ENCODE results near the gene ADRM1. TPM values are rescaled to one million over a fixed set of nuclear protein-coding genes. Genes with fewer than 3 reads are reported as not detected.

The ADRM1 gene
- total RNA-seq, 2 donors from 2014 or later: 67.3 to 132 TPM

DNA sequence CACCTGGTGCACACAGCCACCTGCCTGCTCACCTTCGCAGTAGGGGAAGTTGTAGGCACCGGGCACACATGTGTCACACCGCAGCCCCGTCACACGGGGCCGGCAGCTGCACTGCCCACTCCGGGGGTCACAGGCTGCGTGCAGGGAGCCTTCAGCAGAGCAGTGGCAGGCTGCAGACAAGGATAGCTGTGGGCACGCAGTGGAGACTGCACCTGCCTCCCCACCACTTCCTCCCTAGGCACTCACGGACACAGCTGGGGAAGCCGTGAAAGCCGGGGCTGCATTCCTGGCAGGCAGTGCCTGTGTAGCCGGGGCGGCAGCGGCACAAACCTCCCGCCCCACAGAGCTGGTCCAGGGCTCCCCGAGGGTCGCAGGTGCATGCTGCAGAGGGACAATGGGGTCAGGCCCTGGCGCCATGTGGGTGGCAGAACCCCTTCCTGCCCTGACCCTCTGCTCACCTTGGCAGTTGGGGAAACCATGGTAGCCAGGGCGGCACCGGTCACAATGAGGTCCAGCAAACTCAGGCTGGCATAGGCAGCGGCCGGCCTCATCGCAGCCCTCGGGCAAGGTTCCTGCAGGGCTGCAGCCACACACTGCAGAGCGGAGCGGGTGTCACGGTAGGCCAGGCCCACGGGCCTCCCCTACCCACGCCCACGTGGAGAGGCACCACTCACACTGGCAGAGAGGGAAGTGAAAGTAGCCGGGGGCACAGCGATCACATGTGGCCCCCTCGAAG lies 34.9 kb downstream of the ADRM1 start:
- peaks cover 15% of the 10 kb centered on the region for H3K27me3 Mint-ChIP-seq
- H3K9me3 Mint-ChIP-seq: no peaks in the 10 kb centered on the region
- H3K4me1 Mint-ChIP-seq: no peaks in the 10 kb centered on the region
- no peaks in the 10 kb centered on the region for H3K36me3 Mint-ChIP-seq (ENCODE audit: low read depth)
- no peak overlapping the region for H3K4me3 Mint-ChIP-seq
- no peak overlapping the region for H3K27ac Mint-ChIP-seq
- no peak for ATAC-seq (replicated peaks)

DNA sequence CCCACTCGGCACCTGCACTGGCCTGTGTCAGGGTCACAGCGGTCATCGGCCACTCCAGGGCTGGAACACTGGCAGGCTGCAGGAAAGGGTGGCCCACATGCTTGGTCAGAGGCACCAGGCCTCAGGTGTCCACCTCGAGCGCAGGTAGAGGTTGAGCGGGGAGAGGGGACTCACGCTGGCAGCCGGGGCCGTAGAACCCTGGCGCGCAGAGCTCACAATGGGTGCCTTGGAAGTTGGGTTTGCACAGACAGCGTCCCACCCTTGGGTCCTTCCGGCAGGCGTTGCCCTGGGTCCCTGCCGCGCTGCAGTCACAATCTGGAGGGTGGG lies 35.5 kb downstream of the ADRM1 start:
- ATAC-seq (replicated peaks): no peak
- peaks cover 19% of the 10 kb centered on the region for H3K27me3 Mint-ChIP-seq
- H3K4me1 Mint-ChIP-seq: no peaks in the 10 kb centered on the region
- H3K36me3 Mint-ChIP-seq (ENCODE audit: low read depth): no peaks in the 10 kb centered on the region
- H3K27ac Mint-ChIP-seq: no peak overlapping the region
- no peak overlapping the region for H3K4me3 Mint-ChIP-seq
- H3K9me3 Mint-ChIP-seq: no peaks in the 10 kb centered on the region

DNA sequence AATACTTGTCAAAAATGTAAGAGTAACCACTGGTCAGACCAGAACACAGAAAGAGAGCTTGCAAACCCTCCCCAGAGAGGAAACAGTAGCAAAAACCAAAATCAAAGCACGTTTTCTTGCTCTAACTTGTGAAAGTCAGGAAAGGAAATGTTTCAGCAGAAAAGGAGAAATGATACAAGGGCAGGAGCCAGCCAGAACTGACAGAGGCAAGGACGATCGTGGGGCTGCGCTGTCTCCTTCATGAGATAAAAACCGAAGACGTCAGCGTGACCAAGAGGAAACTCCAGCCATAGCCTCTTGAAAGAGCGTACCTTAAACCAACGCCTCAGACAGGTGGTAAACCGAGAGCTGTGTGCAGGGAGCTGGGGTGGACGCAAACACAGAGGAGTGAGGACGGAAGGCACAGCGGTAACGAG lies 36.9 kb downstream of the ADRM1 start:
- Mint-ChIP-seq H3K4me1 (no peaks in the 10 kb centered on the region), H3K9me3 (no peaks in the 10 kb centered on the region), H3K4me3 (no peak overlapping the region), H3K36me3 (ENCODE audit: low read depth) (no peaks in the 10 kb centered on the region), H3K27ac (no peak overlapping the region), H3K27me3 (peaks cover 19% of the 10 kb centered on the region)
- no peak for ATAC-seq (replicated peaks)

DNA sequence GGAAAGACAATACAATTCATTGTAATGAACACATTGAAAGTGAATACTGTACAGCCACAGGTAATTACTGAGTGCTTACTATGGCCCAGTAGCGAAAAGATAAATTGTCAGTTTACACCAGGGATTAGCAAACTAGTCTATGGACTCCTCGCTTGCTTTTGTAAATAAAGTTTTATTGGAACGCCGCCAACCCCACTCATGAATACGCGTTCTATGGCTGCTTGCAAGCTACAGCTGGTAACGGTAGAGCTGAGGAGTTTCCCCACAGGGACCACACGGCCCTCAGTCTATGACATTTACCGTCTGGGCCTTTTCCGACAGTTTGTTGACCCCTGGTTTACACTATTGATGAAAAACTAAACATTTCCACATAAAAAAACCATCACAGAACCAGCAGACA lies 40.1 kb downstream of the ADRM1 start:
- ATAC-seq (replicated peaks): no peak
- H3K27ac Mint-ChIP-seq: no peak overlapping the region
- no peaks in the 10 kb centered on the region for H3K4me1 Mint-ChIP-seq
- no peaks in the 10 kb centered on the region for H3K36me3 Mint-ChIP-seq (ENCODE audit: low read depth)
- peaks cover 12% of the 10 kb centered on the region for H3K27me3 Mint-ChIP-seq
- H3K4me3 Mint-ChIP-seq: no peak overlapping the region
- H3K9me3 Mint-ChIP-seq: no peaks in the 10 kb centered on the region

DNA sequence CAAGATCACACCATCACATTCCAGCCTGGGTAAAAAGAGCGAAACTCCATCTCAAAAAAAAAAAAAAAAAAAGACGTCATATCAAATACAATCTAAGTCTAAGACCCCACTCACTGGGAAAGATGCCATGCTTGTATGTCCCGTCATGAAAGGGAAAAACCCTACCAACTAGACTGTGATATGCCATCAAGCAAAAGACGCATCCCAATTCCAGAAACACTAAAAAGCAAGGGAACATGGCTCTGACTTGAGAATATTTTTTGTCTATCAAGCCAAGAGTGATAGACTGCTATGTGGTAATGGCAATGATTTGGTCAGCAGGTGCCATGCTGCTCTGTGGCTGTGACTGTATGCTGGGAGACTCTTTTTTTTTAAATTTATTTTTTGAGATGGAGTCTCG lies 41.3 kb downstream of the ADRM1 start:
- Mint-ChIP-seq H3K36me3 (ENCODE audit: low read depth) (no peaks in the 10 kb centered on the region), H3K4me3 (no peak overlapping the region), H3K27me3 (peaks cover 11% of the 10 kb centered on the region), H3K4me1 (no peaks in the 10 kb centered on the region), H3K27ac (no peak overlapping the region), H3K9me3 (peaks cover 4% of the 10 kb centered on the region)
- ATAC-seq (replicated peaks): no peak

DNA sequence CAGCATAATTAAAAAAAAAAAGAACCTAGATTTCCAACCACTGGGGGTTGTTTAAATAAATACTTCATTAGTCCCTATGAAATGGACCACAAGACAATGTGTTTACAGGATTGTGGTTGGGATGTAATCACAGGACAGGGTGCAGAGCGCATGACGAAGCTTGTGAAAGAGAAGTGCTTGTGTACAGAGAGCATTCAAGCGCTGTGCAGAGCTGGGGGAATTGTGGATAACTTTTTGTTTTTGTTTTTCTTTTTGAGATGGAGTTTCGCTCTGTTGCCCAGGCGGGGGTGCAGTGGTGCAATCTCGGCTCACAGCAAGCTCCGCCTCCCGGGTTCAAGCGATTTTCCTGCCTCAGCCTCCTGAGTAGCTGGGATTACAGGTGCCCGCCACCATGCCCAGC lies 42.0 kb downstream of the ADRM1 start:
- no peak overlapping the region for H3K4me3 Mint-ChIP-seq
- no peak for ATAC-seq (replicated peaks)
- no peaks in the 10 kb centered on the region for H3K4me1 Mint-ChIP-seq
- no peaks in the 10 kb centered on the region for H3K36me3 Mint-ChIP-seq (ENCODE audit: low read depth)
- H3K27me3 Mint-ChIP-seq: peaks cover 6% of the 10 kb centered on the region
- no peak overlapping the region for H3K27ac Mint-ChIP-seq
- peaks cover 4% of the 10 kb centered on the region for H3K9me3 Mint-ChIP-seq

DNA sequence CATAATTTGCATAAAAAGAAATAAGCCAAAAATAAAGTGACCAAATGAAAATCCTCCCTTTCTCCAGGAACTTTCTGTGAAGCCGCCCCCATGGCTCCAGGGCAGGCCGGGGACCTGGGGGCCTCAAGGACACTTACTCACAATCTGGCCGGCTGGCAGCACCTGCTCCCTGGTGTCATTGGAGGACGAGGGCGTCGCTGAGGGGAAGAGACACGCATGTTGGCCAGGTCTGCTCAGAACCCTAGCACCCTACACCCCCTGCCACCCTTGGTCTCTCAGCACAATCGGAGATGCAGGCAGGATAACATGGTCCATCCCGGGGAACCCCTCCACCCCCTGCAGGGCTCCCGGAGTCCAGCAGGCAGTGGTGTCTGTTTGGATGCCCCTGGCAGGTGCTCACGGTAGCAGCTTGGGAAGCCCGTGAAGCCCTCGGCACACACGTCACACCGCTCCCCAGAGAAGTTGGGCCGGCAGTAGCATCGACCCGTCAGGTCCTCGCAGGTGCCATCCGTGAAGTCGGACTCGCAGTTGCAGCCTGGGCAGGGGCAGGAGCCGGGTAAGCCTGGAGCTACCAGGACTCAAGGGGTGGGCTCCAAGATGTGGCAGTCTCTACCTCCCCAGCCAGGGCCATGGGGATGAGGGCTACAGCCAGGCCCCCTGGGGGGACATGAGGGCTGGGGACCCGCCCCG lies 43.0 kb downstream of the ADRM1 start:
- Mint-ChIP-seq H3K36me3 (ENCODE audit: low read depth) (no peaks in the 10 kb centered on the region), H3K27me3 (peaks cover 4% of the 10 kb centered on the region), H3K27ac (no peak overlapping the region), H3K4me1 (no peaks in the 10 kb centered on the region), H3K9me3 (peaks cover 4% of the 10 kb centered on the region), H3K4me3 (no peak overlapping the region)
- no peak for ATAC-seq (replicated peaks)

DNA sequence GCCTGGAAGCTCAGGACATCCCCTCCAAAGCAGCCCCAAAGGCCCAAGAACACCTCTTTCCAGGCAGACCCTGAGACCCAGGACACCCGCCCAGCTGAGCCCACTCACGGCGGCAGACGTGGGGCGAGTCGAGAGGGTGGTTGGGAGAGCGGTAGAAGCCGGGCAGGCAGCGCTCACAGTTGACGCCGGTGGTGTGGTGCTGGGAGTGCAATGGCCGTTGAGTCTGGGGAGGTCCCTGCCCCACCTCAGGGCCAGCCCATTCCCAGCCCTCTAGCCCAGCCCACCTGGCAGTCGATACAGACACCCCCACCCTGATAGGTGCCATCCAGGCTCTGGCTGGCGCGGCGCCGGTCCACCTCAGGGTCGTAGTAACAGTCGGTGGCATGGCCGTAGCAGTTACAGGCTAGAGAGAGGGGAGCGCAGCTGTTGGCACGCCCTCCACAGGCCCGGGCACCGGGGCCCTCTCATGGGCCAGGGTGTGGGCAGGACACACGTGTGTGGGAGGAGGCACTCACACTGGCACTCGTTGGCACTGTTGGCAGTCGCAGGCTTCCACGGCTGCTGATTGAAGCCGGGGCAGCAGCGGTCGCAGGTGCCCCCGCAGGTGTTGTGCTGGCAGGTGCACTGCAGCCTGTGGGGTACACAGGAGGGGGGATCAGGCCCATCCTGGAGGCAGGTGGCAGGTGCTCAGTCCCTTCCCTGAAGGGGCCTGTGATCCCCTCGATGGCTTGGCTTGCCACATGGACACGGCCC lies 43.8 kb downstream of the ADRM1 start:
- no peaks in the 10 kb centered on the region for H3K36me3 Mint-ChIP-seq (ENCODE audit: low read depth)
- peaks cover 4% of the 10 kb centered on the region for H3K27me3 Mint-ChIP-seq
- H3K4me1 Mint-ChIP-seq: no peaks in the 10 kb centered on the region
- peaks cover 4% of the 10 kb centered on the region for H3K9me3 Mint-ChIP-seq
- H3K27ac Mint-ChIP-seq: no peak overlapping the region
- ATAC-seq (replicated peaks): no peak
- H3K4me3 Mint-ChIP-seq: no peak overlapping the region

DNA sequence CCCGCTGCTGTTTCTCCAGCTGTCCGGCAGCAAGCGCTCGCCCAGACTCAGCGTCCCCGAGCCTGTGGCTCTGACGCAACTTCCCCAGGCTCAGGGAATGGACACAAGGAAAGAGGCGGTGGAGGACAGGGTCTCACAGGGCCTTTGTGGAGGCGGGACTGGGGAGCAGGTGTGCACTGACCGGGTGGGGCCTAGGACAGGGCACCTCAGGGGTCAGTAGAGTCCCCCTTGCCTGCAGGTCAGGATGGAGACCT lies 44.3 kb downstream of the ADRM1 start:
- Mint-ChIP-seq H3K36me3 (ENCODE audit: low read depth) (no peaks in the 10 kb centered on the region), H3K4me3 (no peak overlapping the region), H3K27ac (no peak overlapping the region), H3K27me3 (peaks cover 4% of the 10 kb centered on the region), H3K9me3 (peaks cover 4% of the 10 kb centered on the region), H3K4me1 (no peaks in the 10 kb centered on the region)
- ATAC-seq (replicated peaks): no peak

DNA sequence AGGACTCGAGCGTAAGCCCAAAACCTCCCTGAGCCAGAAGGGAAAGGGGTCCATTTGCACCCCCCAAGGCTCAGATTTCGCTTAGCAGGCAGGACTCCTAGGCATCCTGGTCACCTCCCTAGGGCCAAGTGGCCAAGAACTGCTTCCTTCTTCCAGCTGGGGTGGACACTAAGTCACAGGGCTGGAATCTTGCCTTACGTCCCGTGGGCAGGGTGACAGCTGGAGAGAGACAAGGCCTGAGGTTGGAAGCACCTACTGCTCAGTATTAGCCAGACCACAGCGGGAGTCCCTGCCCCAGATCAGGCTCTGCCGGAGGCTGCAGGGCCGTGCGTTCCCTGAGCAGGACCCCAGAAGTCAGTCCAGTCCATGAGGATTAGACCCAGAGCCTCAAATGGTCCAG lies 44.6 kb downstream of the ADRM1 start:
- Mint-ChIP-seq H3K27ac (no peak overlapping the region), H3K9me3 (peaks cover 4% of the 10 kb centered on the region), H3K4me3 (no peak overlapping the region), H3K27me3 (peaks cover 4% of the 10 kb centered on the region), H3K36me3 (ENCODE audit: low read depth) (no peaks in the 10 kb centered on the region), H3K4me1 (no peaks in the 10 kb centered on the region)
- ATAC-seq (replicated peaks): no peak

DNA sequence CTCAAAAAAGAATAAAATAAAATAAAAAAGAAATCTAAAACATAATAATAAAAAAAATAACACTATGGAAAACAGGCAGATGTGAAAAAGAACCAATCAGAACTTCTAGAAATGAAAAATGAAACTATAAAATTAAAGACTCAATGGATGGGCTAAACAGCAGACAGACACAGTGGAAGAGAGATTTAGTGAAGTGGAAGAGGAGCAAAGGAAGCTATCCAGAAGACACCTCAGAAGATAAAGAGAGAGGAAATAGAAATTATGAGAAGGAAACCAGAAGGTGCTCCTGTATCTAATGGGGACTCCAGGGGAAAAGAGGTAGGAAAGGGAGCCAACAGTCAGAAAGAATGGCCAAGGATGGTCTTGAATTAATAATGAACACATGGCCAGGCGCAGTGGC lies 45.8 kb downstream of the ADRM1 start:
- no peak overlapping the region for H3K27ac Mint-ChIP-seq
- no peak overlapping the region for H3K4me3 Mint-ChIP-seq
- H3K27me3 Mint-ChIP-seq: no peaks in the 10 kb centered on the region
- H3K4me1 Mint-ChIP-seq: no peaks in the 10 kb centered on the region
- H3K9me3 Mint-ChIP-seq: peaks cover 4% of the 10 kb centered on the region
- no peak for ATAC-seq (replicated peaks)
- no peaks in the 10 kb centered on the region for H3K36me3 Mint-ChIP-seq (ENCODE audit: low read depth)

DNA sequence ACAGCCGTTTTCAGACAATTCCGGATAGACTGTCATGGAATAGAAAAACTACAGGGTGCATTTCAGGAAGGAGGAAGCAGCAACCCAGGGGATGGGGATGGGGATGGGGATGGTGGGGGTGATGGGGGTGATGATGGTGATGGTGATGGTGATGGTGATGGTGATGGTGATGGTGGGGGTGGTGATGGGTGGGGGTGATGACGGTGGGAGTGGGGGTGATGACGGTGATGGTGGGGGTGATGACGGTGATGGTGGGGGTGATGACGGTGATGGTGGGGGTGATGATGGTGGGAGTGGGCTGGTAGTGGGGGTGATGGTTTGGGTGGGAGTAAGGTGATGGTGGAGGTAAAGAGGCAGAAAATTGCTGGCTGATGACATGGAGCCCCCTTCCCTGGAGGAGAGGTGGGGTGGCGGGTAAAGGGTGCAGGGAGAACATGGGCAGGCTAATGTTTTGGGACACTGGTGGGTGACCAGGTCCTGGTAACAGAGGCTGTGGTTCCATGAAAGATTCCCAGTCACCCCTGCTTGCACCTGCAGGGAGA lies 46.8 kb downstream of the ADRM1 start:
- Mint-ChIP-seq H3K4me1 (no peaks in the 10 kb centered on the region), H3K9me3 (peaks cover 4% of the 10 kb centered on the region)
- no peak for ATAC-seq (replicated peaks)

DNA sequence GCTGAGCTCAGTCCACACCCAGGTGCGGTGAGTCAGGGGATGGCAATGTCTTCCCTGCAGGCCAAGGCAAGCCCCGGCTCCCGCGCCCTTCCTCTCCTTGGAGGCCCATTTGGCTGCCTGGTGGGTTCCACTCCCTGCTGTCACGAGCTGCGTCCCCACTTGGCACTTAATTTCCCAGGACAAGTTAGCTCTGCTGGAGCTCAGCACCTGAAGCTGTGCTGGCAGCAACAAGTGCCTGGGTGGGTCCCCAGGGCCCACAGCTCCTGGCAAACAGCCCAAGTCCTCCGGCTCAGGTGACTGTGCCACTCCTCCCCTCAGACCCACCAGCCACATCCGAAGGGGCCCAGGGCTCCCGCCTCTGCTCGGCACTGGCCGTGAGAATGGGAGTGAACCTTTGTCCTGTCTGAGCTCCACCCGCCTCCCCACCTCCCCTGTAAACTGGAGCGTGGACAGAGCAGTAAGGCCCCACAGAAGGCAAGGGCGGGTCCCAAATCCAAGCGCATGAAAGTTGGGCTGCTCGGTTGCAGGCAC lies 47.4 kb downstream of the ADRM1 start:
- Mint-ChIP-seq H3K27ac (no peak overlapping the region), H3K9me3 (peaks cover 4% of the 10 kb centered on the region), H3K4me1 (no peaks in the 10 kb centered on the region), H3K27me3 (no peaks in the 10 kb centered on the region), H3K36me3 (ENCODE audit: low read depth) (no peaks in the 10 kb centered on the region), H3K4me3 (no peak overlapping the region)
- no peak for ATAC-seq (replicated peaks)

More for the DNA sequence above, 46.8 kb downstream of the ADRM1 start:
- no peaks in the 10 kb centered on the region for H3K27me3 Mint-ChIP-seq
- no peak overlapping the region for H3K27ac Mint-ChIP-seq
- H3K36me3 Mint-ChIP-seq (ENCODE audit: low read depth): no peaks in the 10 kb centered on the region
- H3K4me3 Mint-ChIP-seq: no peak overlapping the region

DNA sequence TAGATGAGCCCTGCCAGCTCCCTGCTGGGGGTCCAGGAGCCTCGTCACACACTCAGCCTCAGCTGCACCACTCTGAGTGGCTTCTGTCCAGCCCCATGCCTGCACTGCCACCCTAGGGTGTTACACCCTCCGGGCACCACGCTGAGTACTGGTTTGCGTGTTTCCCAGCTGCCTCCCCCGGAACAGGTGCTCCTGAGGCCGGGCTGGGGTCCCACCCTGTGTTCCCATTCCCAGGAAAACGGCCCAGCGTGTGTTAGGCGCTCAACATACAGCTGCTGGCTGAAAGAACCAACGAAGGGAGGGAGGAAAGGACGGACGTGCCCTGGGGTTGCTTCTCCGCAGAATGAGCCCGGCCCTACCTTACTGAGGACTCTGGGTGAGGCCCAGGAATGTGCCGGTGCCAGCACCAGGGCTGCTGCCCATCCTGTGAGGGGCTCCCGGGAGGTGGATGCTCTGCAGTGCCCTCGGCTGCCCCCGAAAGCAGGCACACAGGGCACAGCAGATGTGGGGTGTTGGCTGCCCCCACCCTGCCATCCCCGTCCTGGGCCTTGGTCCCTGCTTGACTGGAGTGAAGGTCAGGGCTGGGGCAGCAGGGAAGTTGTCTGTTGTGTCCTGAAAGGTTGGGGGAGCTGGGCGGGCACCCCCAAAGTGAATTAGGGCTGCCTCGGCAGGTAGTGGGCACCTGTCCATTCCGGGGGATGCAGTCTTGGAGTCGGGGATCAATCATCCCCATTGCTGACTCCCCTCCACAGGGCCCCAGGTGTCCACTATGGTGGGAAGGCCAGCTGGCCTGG lies 48.0 kb downstream of the ADRM1 start:
- Mint-ChIP-seq H3K9me3 (peaks cover 4% of the 10 kb centered on the region), H3K36me3 (ENCODE audit: low read depth) (no peaks in the 10 kb centered on the region), H3K27me3 (no peaks in the 10 kb centered on the region), H3K27ac (no peak overlapping the region), H3K4me1 (no peaks in the 10 kb centered on the region), H3K4me3 (no peak overlapping the region)
- ATAC-seq (replicated peaks): no peak

Data from activated T-helper 17 cell treated with anti-CD3 and anti-CD28 coated beads, Interleukin-2, amount 50 U/mL, for 72 hours (primary cell).